Coronary artery (tissue), 2 donors: Measurements from ENCODE around the gene ZNF208.

ENCODE experiments used
- DNase-seq: peaks from one replicate; pipeline ENCODE4 v3.0.0-alpha.2; 2017; ENCODE audit warnings: low spot score
- H3K27ac ChIP-seq, 2 donors: fragments of 200-600 bp; sonication (generic); one replicate each; pipeline ENCODE4 v1.5.1; 2016 to 2019
- H3K4me3 ChIP-seq: fragments of 200-600 bp; sonication (generic); 2 replicates; pipeline ENCODE4 v1.5.1; 2016; ENCODE audit warnings: mild to moderate bottlenecking, moderate library complexity
- TF ChIP-seq, protein P1 (sequence below): fragments of 200-600 bp; sonication (generic); IDR thresholded peaks from one replicate; pipeline ENCODE4 v1.5.1; 2019; ENCODE audit warnings: antibody characterized with exemption

The ZNF208 gene

DNA sequence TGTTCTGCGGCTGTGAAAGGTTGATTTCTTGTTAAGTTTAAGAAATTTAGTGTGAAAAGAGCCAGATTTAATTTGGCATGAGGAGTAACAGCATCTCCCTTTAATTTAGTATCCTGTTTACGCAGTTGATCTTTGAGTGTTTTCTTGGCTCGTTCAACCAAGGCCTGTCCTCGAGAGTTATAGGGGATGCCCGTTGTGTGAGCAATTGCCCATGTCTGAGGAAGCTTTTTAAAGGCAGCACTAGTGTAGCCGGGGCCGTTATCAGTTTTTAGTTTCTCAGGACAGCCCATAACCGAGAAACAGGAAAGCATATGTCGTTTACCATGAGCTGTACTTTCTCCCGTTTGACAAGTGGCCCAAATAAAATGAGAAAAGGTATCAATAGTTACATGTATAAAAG lies 127.2 kb downstream of the ZNF208 start:
- no peak overlapping the region for H3K27ac ChIP-seq
- no peak for DNase-seq
- TF ChIP-seq, protein P1, sequence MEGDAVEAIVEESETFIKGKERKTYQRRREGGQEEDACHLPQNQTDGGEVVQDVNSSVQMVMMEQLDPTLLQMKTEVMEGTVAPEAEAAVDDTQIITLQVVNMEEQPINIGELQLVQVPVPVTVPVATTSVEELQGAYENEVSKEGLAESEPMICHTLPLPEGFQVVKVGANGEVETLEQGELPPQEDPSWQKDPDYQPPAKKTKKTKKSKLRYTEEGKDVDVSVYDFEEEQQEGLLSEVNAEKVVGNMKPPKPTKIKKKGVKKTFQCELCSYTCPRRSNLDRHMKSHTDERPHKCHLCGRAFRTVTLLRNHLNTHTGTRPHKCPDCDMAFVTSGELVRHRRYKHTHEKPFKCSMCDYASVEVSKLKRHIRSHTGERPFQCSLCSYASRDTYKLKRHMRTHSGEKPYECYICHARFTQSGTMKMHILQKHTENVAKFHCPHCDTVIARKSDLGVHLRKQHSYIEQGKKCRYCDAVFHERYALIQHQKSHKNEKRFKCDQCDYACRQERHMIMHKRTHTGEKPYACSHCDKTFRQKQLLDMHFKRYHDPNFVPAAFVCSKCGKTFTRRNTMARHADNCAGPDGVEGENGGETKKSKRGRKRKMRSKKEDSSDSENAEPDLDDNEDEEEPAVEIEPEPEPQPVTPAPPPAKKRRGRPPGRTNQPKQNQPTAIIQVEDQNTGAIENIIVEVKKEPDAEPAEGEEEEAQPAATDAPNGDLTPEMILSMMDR = no peak
- no peak overlapping the region for H3K4me3 ChIP-seq
